MM.1S (cell line): ENCODE data around the gene UXS1.

Experiments
- CTCF ChIP-seq: fragments of 300-600 bp; sonication (generic); IDR thresholded peaks from 2 replicates; pipeline ENCODE4 v1.5.1; 2016; ENCODE audit warnings: antibody characterized with exemption, low read length, mixed read lengths
- EZH2 ChIP-seq: fragments of 300-600 bp; sonication (generic); optimal IDR thresholded peaks from 2 replicates; pipeline ENCODE3; 2017; ENCODE audit warnings: low read depth, mild to moderate bottlenecking, antibody characterized with exemption, low read length, mixed read lengths

GRCh38 chr2:106127776-106128268, 66.3 kb downstream of the UXS1 start:
- TF ChIP-seq EZH2 (no peak), CTCF (no peak)
